SK-N-MC (cell line): ENCODE results near the gene FGF12.

ENCODE experiments used
- EZH2 ChIP-seq: fragments of 200-600 bp; sonication (generic); IDR thresholded peaks from one replicate; pipeline ENCODE4 v1.6.1; 2017; ENCODE audit warnings: antibody characterized with exemption
- POLR2AphosphoS5 ChIP-seq: IDR thresholded peaks from 2 replicates; pipeline ENCODE4 v1.6.1; 2012; ENCODE audit warnings: mild to moderate bottlenecking, low read depth, low read length, borderline replicate concordance

DNA sequence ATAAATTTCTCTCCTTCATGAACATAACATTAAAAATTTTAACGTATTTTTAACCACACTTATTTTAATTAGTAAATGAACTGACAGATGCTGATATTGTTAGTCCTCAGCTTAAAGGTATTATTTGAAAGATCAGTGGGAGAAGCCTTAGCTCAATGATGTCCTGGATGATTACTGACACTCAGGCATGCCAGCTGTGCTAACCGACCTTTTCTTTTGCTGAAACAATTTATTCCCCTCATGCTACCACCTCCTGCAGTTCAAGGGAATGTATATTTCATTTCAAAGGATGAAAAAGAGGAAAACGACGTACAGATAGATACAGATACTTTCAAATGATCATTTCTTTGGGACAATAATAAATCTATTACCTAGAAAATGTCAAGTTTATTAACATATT is 620.8 kb downstream of the FGF12 start:
- TF ChIP-seq EZH2 (no peak), POLR2AphosphoS5 (no peak)
